Esophagus muscularis mucosa (tissue), 4 donors: ENCODE data around the gene PITPNM1. TPM values are rescaled to one million over a fixed set of nuclear protein-coding genes. Genes with fewer than 3 reads are reported as not detected.
A peak's percentile ranks its signal among the peaks of the same experiment; 100 is the strongest.

ENCODE experiments used
- DNase-seq: peaks from one replicate; pipeline ENCODE4 v3.0.0-alpha.2; 2017; ENCODE audit errors: extremely low spot score
- H3K27ac ChIP-seq, 4 donors: fragments of 200-600 bp; sonication (generic); replicated peaks in 1 of 4; 1 replicate in 3 of 4; 2 replicates in 1 of 4; pipeline ENCODE4 v1.5.1; 2016 to 2019; ENCODE audit warnings: mild to moderate bottlenecking in 1 of 4
- H3K27me3 ChIP-seq, 4 donors: fragments of 200-600 bp; sonication (generic); one replicate each; pipeline versions ENCODE4 v1.5.1 to v1.6.0; 2016 to 2019
- H3K36me3 ChIP-seq, 4 donors: fragments of 200-600 bp; sonication (generic); one replicate each; pipeline ENCODE4 v1.5.1; 2016 to 2019
- H3K4me1 ChIP-seq, 4 donors: fragments of 200-600 bp; sonication (generic); one replicate each; pipeline ENCODE4 v1.5.1; 2016 to 2019
- H3K4me3 ChIP-seq, 4 donors: fragments of 200-600 bp; sonication (generic); 1 replicate in 2 of 4; 2 replicates in 2 of 4; pipeline ENCODE4 v1.5.1; 2016 to 2019; ENCODE audit warnings: mild to moderate bottlenecking in 4 of 4, moderate library complexity in 1 of 4
- H3K9me3 ChIP-seq, 4 donors: fragments of 200-600 bp; sonication (generic); 1 replicate in 3 of 4; 2 replicates in 1 of 4; pipeline ENCODE4 v1.5.1; 2016 to 2019
- CTCF ChIP-seq, 3 experiments: fragments of 200-600 bp in 2 of 3; fragments of 450-650 bp in 1 of 3; sonication (generic) in 2 of 3; IDR thresholded peaks; one replicate each; pipeline ENCODE4 v1.5.1; 2017 to 2019; ENCODE audit warnings: antibody characterized with exemption in 3 of 3, mild to moderate bottlenecking in 2 of 3, moderate library complexity in 1 of 3
- EP300 ChIP-seq: sonication (generic); formaldehyde crosslinking; IDR thresholded peaks from one replicate; pipeline ENCODE4 v1.6.1; 2017; ENCODE audit warnings: antibody characterized with exemption
- POLR2A ChIP-seq: fragments of 450-650 bp; IDR thresholded peaks from one replicate; pipeline ENCODE4 v1.6.1; 2017; ENCODE audit warnings: antibody characterized with exemption, moderate library complexity, mild to moderate bottlenecking, low read depth
- POLR2AphosphoS5 ChIP-seq, 2 donors: sonication (generic); formaldehyde crosslinking; IDR thresholded peaks; one replicate each; pipeline ENCODE4 v1.6.1; 2017; ENCODE audit warnings: antibody characterized with exemption in 2 of 2
- WGBS: methylation state at CpG from one replicate; pipeline ENCODE4 v1.1.5; 2018; 5-methylcytosine and 5-hydroxymethylcytosine counted together
- intact Hi-C: fragments of 100-400 bp; cut with DNase I; formaldehyde crosslinking; loops from one replicate; pipeline ENCODE4 v1.15.1; 2023
- total RNA-seq, 4 donors: library from RNA; depleted of rRNA; stranded (reverse); fragments of >200 nt; gene quantifications; one replicate each; pipeline versions ENCODE4 v1.1.0 to v1.2.1, GENCODE V29; 2016

The PITPNM1 gene
- total RNA-seq, 4 donors from 2014 or later, result 11.6 to 23.6 (median 15.3) TPM

GRCh38 chr11:67472882-67473281, 32.3 kb downstream of the PITPNM1 start:
- H3K36me3 ChIP-seq, result no peaks in the 10 kb centered on the region
- H3K4me3 ChIP-seq, result no peak overlapping the region
- H3K9me3 ChIP-seq, result no peaks in the 10 kb centered on the region
- 84% methylated on average over 7 of the region's 7 CpGs for WGBS
- no peak for DNase-seq
- TF ChIP-seq POLR2A, result no peak
- no peak for TF ChIP-seq EP300
- TF ChIP-seq CTCF (IDR thresholded peaks at IDR 0.05), result no peak
- no peak for TF ChIP-seq POLR2AphosphoS5 (IDR thresholded peaks at IDR 0.05)
- H3K27me3 ChIP-seq, result no peaks in the 10 kb centered on the region
- H3K27ac ChIP-seq, result no peak overlapping the region
- H3K4me1 ChIP-seq, result peaks cover 6 to 17% (median 16%) of the 10 kb centered on the region in 4 donors
- intact Hi-C loops, result no loop called here

GRCh38 chr11:67470337-67471002, 34.7 kb downstream of the PITPNM1 start:
- intact Hi-C loops, result no loop called here
- H3K4me1 ChIP-seq, result peaks cover 15 to 40% (median 34%) of the 10 kb centered on the region in 4 donors
- WGBS, result 88% methylated on average over 8 of the region's 8 CpGs
- peak overlapping the region in 1 of 4 donors; percentile 90 for H3K27ac ChIP-seq
- TF ChIP-seq CTCF (IDR thresholded peaks at IDR 0.05) (no peak), POLR2AphosphoS5 (IDR thresholded peaks at IDR 0.05) (no peak), EP300 (no peak), POLR2A (no peak)
- no peaks in the 10 kb centered on the region for H3K36me3 ChIP-seq
- H3K27me3 ChIP-seq, result no peaks in the 10 kb centered on the region
- no peak for DNase-seq
- no peaks in the 10 kb centered on the region for H3K9me3 ChIP-seq
- no peak overlapping the region for H3K4me3 ChIP-seq

GRCh38 chr11:67469508-67469811, 35.7 kb downstream of the PITPNM1 start:
- no peak for DNase-seq
- Histone ChIP-seq H3K36me3 (no peaks in the 10 kb centered on the region), H3K27ac (peak overlapping the region; percentile 89 to 93 (median 92)), H3K4me3 (peak overlapping the region; percentile 71 to 95 (median 88)), H3K27me3 (no peaks in the 10 kb centered on the region), H3K4me1 (peaks cover 22 to 48% (median 43%) of the 10 kb centered on the region in 4 donors), H3K9me3 (no peaks in the 10 kb centered on the region)
- 17% methylated on average over 6 of the region's 9 CpGs for WGBS
- TF ChIP-seq EP300 (no peak), CTCF (IDR thresholded peaks at IDR 0.05) (no peak), POLR2A (peak; percentile 41)
- intact Hi-C loops, result loop anchor here (5.0 kb wide), 1 partner anchor 67 kb away; the partner anchor contains the start of genes PPP1CA and TBC1D10C

GRCh38 chr11:67468759-67469507, 36.2 kb downstream of the PITPNM1 start, which contains the start of gene TMEM134:
TMEM134 (minus strand) TSS chr11:67469251; CDS start chr11:67469192, 59 bp downstream.
- intact Hi-C loops, result loop anchor here (5.0 kb wide), 1 partner anchor 67 kb away; the partner anchor contains the start of genes PPP1CA and TBC1D10C

More at GRCh38 chr11:67468759-67469507, 36.2 kb downstream of the PITPNM1 start, which contains the start of gene TMEM134:
- peak within 1 kb of the TSS; percentile 89 to 93 (median 92) for H3K27ac ChIP-seq
- peak; percentile 97 for DNase-seq
- H3K4me3 ChIP-seq, result peak within 1 kb of the TSS; percentile 71 to 95 (median 88)
- H3K4me1 ChIP-seq, result peaks cover 26 to 53% (median 48%) of the 10 kb centered on the region in 4 donors
- no peaks in the 10 kb centered on the region for H3K27me3 ChIP-seq
- no peaks in the 10 kb centered on the region for H3K9me3 ChIP-seq
- no peaks in the 10 kb centered on the region for H3K36me3 ChIP-seq
- no CpG with 5 or more reads among the region's 76 CpGs for WGBS
- peak; percentile 91 to 97 for TF ChIP-seq POLR2AphosphoS5 (IDR thresholded peaks at IDR 0.05)
- no peak for TF ChIP-seq POLR2A
- TF ChIP-seq EP300, result no peak
- TF ChIP-seq CTCF (IDR thresholded peaks at IDR 0.05), result peak; percentile 51 to 61 (median 55)
